GM19239 (cell line): Measurements from ENCODE around the gene POLR1A.

Source experiments
- DNase-seq: peaks from one replicate; pipeline ENCODE4 v3.0.0; 2011; ENCODE audit warnings: low spot score; ENCODE audit not compliant: insufficient read length
- FAIRE-seq: peaks from 2 replicates; lab custom pipeline; 2011; peaks lifted over from hg19 to GRCh38; lab: Jason Lieb, UNC

POLR1A gene

DNA sequence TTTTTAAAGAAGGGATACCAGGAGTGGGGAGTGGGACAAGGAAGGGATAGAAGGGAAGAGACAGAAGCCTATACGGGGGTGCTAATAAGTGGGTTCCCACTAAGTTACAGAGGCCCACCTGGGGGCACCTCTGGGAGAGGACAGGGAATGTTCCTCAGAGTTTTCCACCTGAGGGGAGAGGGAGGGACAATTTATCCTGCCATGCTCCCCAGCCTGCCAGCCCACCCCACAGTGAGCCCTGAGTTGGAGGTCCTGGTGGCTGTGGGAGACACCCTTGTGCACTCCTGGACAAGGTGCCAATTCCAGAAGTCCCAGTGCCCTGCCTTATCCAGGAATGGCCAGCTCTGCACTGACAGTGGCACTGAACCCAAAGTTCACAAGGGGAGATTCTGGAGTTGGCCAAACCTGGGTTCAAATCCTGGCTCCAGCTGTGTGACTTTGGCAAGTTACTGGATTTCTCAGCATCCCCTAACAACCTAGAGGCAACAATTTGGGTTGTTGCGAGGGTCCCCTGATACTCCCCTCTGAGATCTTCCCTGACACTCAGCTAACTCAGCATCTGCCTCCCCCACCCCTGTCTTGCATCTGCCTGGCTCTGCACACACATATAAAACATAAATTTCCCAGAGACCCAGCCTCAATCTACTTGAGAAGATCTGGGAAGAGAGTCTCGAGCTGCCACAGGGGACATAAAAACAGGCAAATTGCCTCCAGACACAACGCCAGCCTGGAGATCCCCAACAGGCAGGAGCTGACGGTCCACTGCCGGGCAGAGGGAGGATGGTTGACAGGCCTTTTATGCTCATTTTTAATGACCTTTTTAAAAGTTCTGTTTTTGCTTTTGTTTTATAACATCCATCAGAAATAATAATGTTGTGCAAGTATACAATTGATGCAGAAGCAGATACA lies 118.2 kb downstream of the POLR1A start:
- FAIRE-seq = no peak
- no peak for DNase-seq

- FAIRE-seq (no peak), DNase-seq (no peak)
Observed at GRCh38 chr2:85986121-85986520, 119.6 kb downstream of the POLR1A start.

GRCh38 chr2:85984788-85985187 lies 120.9 kb downstream of the POLR1A start:
- FAIRE-seq (no peak), DNase-seq (no peak)

DNA sequence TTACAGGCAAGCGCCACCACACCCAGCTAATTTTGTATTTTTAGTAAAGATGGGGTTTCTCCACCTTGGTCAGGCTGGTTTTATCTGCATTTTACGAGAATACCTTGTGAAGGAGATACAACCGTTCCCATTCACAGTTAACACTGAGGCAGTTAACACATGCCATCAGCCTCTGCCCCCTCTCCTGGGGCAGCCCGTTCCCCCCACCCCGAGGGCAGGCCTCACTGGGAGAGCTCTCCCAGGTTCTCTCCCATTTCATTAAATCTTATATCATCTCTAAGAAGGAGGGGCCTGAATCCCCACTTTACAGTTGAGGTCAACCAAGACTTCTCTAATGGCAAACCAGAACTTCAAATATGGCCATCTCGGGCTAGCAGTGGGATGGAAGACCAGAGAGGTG lies 121.9 kb downstream of the POLR1A start:
- DNase-seq (no peak), FAIRE-seq (no peak)

- FAIRE-seq (no peak), DNase-seq (no peak)
Observed at GRCh38 chr2:85981579-85982247, 124.0 kb downstream of the POLR1A start.

DNA sequence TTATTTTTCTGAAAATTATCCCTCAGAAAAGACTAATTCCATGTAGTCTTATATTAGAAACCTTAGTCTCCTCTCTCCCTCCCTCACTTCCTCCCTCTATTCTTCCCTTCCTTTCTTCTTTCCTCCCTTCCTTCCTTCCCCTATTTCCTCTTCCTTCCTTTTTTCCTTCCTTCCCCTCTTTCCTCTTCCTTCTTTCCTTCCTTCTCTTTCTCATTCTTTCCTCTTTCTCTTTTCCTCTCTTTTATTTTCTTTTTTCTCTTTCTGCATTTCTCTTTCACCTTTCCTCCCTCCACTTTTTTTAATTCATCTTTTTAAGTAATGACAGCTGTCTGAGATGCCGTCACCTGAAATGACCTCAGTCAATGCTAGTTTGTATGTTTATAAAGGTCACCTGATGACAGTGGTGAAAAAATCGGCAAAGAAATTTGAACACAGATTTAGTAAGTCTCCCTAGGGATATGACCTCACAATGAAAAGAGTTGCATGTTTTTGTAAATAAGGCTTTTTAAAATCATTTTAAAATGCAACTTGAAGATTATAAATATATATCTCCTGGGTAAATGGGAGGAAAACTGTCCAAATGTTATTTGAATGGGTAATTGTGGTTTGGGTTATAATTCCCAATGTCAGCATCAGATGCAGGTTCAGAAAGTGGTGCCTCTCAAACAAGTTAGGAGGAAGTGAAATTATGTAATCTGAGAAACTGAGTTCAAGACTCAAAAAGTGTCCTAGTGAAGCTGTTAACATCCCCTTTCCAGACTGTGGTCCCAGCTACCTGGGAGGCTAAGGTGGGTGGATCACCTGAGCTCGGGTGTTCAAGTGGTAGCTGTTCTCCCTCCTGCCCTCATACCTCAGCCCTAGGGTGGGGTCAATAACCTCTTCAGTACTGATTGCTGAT lies 126.6 kb downstream of the POLR1A start:
- FAIRE-seq (no peak), DNase-seq (no peak)

DNA sequence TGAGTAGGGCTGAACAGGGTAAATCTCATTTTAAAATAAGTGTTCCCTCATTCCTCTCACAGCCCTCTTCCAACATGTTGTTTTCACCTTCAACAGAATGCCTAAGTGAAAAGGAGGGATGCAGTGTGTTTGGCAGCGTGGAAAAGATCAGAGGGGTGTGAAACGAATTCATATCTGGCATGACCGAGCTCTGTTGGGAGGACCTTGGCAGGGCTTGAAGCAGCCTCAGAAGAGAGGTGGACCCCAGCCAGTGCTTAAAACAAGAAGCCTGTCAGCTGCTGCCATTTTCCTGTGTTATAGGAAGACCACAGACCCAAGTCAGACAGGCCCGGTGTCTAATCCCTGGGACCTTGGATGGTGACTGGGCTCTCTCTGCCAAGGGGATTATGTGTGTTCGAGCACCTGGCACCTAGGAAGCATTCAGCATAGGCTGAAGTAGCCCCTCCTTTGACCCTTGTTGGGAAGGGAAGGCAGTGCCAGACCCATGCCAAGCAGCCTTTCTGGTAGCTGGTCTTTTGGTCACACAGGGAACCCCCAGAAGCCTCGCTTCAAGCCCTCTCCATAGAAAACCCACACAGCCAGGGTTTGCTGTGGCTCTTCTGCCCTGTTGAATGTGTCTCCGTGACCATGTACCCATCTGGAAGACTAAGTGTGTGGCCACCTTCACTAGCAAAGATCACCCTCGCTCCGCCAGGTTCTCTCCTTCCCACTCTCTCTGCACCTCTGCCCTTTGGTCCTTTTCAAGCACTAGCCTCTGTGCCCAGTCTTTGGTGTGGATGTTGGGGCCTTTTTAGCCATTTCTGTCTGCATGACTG lies 129.4 kb downstream of the POLR1A start:
- DNase-seq = no peak
- no peak for FAIRE-seq

DNA sequence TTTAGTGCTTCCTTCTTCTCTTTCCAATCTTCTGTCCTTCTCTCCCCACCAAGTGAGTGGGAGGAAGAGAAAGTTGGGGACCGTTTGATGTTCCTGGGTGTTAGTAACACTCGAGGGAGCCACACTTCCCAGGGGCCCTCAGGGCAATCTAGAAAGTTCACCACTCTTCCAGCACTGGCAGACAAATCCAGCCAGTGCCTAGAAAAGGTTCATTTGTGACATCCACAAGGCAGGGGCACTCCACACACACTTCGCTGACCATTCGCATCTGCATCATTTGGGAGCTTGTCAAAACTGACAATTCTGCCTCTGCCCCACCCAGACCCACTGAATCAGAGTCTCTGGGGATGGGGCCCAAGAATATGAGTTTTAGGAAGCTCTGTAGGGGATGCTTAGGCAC lies 130.1 kb downstream of the POLR1A start:
- no peak for FAIRE-seq
- no peak for DNase-seq

GRCh38 chr2:85974390-85974789 lies 131.3 kb downstream of the POLR1A start:
- FAIRE-seq (no peak), DNase-seq (no peak)

- FAIRE-seq (no peak), DNase-seq (no peak)
Observed at GRCh38 chr2:85972355-85972754, 133.3 kb downstream of the POLR1A start.

- FAIRE-seq (no peak), DNase-seq (no peak)
Observed at GRCh38 chr2:85971366-85971765, 134.3 kb downstream of the POLR1A start.
